ENCODE results near the gene OTULINL. TPM values are rescaled to one million over a fixed set of nuclear protein-coding genes. Genes with fewer than 3 reads are reported as not detected.

Gene OTULINL
- total RNA-seq, 2 donors from 2014 or later = 6.4 to 7.3 TPM

DNA sequence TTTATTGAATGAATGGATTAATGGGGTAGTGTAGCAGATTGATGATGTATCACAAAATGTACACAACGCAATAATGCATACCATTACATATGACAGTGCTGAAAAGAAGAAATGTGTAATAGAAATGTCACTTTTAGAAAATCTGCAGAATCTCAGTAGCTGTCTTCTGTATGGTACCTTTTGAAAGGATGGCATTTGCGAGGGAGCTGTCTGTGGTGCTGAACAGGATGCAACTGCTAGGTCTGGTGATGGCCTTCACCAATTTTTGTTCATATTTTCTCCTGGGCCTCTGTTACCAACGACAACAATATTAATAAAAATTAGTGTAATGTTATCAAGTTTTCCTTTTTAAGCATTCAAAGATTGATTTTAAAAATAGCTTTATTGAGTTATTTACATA is 46.8 kb downstream of the OTULINL start:
- H3K4me3 ChIP-seq = no peak overlapping the region
- ATAC-seq (ENCODE audit: insufficient number of reproducible peaks, low FRiP score, low read depth) (no peak), DNase-seq (ENCODE audit: low spot score) (no peak)
- H3K4me1 ChIP-seq (ENCODE audit: control insufficient read depth in 1 of 2, low read depth in 2 of 2) = no peaks in the 10 kb centered on the region
- H3K27me3 ChIP-seq (replicated peaks; ENCODE audit: insufficient read depth) = no peaks in the 10 kb centered on the region
- H3K36me3 ChIP-seq = no peaks in the 10 kb centered on the region
- no peaks in the 10 kb centered on the region for H3K9me3 ChIP-seq
- TF ChIP-seq CTCF (IDR thresholded peaks at IDR 0.05) = no peak
- no peak overlapping the region for H3K27ac ChIP-seq

- Histone ChIP-seq H3K4me1 (ENCODE audit: control insufficient read depth in 1 of 2, low read depth in 2 of 2) (no peaks in the 10 kb centered on the region), H3K27ac (no peak overlapping the region), H3K36me3 (no peaks in the 10 kb centered on the region), H3K9me3 (no peaks in the 10 kb centered on the region), H3K27me3 (replicated peaks; ENCODE audit: insufficient read depth) (no peaks in the 10 kb centered on the region), H3K4me3 (no peak overlapping the region)
- no peak for ATAC-seq (ENCODE audit: insufficient number of reproducible peaks, low FRiP score, low read depth)
- no peak for DNase-seq (ENCODE audit: low spot score)
- TF ChIP-seq CTCF (IDR thresholded peaks at IDR 0.05) = no peak
Observed at GRCh38 chr5:14630671-14631070, 49.1 kb downstream of the OTULINL start.

- Histone ChIP-seq H3K36me3 (no peaks in the 10 kb centered on the region), H3K4me1 (ENCODE audit: control insufficient read depth in 1 of 2, low read depth in 2 of 2) (no peaks in the 10 kb centered on the region), H3K27me3 (replicated peaks; ENCODE audit: insufficient read depth) (no peaks in the 10 kb centered on the region), H3K4me3 (no peak overlapping the region), H3K27ac (no peak overlapping the region), H3K9me3 (no peaks in the 10 kb centered on the region)
- no peak for DNase-seq (ENCODE audit: low spot score)
- no peak for TF ChIP-seq CTCF (IDR thresholded peaks at IDR 0.05)
- no peak for ATAC-seq (ENCODE audit: insufficient number of reproducible peaks, low FRiP score, low read depth)
Observed at GRCh38 chr5:14635656-14636055, 54.1 kb downstream of the OTULINL start.

- Histone ChIP-seq H3K4me3 (no peak overlapping the region), H3K27me3 (replicated peaks; ENCODE audit: insufficient read depth) (no peaks in the 10 kb centered on the region), H3K9me3 (no peaks in the 10 kb centered on the region), H3K36me3 (no peaks in the 10 kb centered on the region), H3K4me1 (ENCODE audit: control insufficient read depth in 1 of 2, low read depth in 2 of 2) (no peaks in the 10 kb centered on the region), H3K27ac (no peak overlapping the region)
- TF ChIP-seq CTCF (IDR thresholded peaks at IDR 0.05) = no peak
- no peak for DNase-seq (ENCODE audit: low spot score)
- no peak for ATAC-seq (ENCODE audit: insufficient number of reproducible peaks, low FRiP score, low read depth)
Observed at GRCh38 chr5:14640765-14641164, 59.2 kb downstream of the OTULINL start.

DNA sequence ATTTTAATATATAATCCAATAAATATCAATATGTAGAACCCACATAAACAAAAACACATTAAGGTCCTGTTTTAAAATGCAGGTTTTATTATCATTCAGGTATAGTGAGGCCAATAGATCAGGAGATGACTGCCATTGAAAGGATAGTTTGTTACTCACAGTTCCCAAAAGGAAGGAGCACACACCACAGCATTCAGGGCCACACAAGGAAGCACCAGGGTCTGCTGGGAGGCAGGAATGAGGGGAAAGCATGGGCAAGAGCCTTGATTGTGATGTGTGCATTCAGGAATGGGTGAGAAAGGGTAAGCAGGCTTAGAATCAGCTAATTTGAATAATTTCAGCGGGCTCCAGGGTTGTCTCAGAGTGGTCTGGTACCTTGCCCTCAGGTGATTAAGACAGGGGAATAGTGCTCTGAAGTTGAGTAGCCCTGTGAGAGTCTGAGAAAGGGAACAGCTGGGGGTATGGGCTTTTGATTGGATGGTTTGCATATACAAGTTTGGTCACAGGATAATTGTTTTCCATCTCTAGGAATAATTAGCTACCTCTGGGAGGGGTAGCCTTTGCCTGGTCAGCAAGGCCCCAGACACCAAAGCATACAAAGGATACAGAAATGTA is 63.1 kb downstream of the OTULINL start:
- Histone ChIP-seq H3K4me3 (no peak overlapping the region), H3K27ac (no peak overlapping the region), H3K27me3 (replicated peaks; ENCODE audit: insufficient read depth) (no peaks in the 10 kb centered on the region), H3K4me1 (ENCODE audit: control insufficient read depth in 1 of 2, low read depth in 2 of 2) (no peaks in the 10 kb centered on the region), H3K9me3 (no peaks in the 10 kb centered on the region), H3K36me3 (no peaks in the 10 kb centered on the region)
- DNase-seq (ENCODE audit: low spot score) (no peak), ATAC-seq (ENCODE audit: insufficient number of reproducible peaks, low FRiP score, low read depth) (no peak)
- no peak for TF ChIP-seq CTCF (IDR thresholded peaks at IDR 0.05)
